ENCODE measurements around the gene TNFRSF1B.

TNFRSF1B gene

GRCh38 chr1:12189328-12189682 lies 22.5 kb downstream of the TNFRSF1B start:
- no peak for DNase-seq (ENCODE audit: low read depth, low spot score)

GRCh38 chr1:12191242-12192032 lies 24.6 kb downstream of the TNFRSF1B start:
- DNase-seq (ENCODE audit: low read depth, low spot score): no peak

GRCh38 chr1:12194666-12195216 lies 27.9 kb downstream of the TNFRSF1B start:
- DNase-seq (ENCODE audit: low read depth, low spot score): no peak

GRCh38 chr1:12195416-12195815 lies 28.6 kb downstream of the TNFRSF1B start:
- DNase-seq (ENCODE audit: low read depth, low spot score): no peak

GRCh38 chr1:12196641-12197482 lies 30.1 kb downstream of the TNFRSF1B start:
- no peak for DNase-seq (ENCODE audit: low read depth, low spot score)

GRCh38 chr1:12197483-12197880 lies 30.7 kb downstream of the TNFRSF1B start:
- no peak for DNase-seq (ENCODE audit: low read depth, low spot score)

- DNase-seq (ENCODE audit: low read depth, low spot score): no peak
Observed at GRCh38 chr1:12200208-12200607, 33.4 kb downstream of the TNFRSF1B start.

GRCh38 chr1:12201352-12202189 lies 34.8 kb downstream of the TNFRSF1B start:
- DNase-seq (ENCODE audit: low read depth, low spot score): no peak

- no peak for DNase-seq (ENCODE audit: low read depth, low spot score)
Observed at GRCh38 chr1:12202190-12202497, 35.4 kb downstream of the TNFRSF1B start.

GRCh38 chr1:12202577-12202976 lies 35.8 kb downstream of the TNFRSF1B start:
- no peak for DNase-seq (ENCODE audit: low read depth, low spot score)

- DNase-seq (ENCODE audit: low read depth, low spot score): no peak
Observed at GRCh38 chr1:12203216-12204007, 36.6 kb downstream of the TNFRSF1B start.

- peak; percentile 17 for DNase-seq (ENCODE audit: low read depth, low spot score)
Observed at GRCh38 chr1:12204140-12204539, 37.3 kb downstream of the TNFRSF1B start.

- no peak for DNase-seq (ENCODE audit: low read depth, low spot score)
Observed at GRCh38 chr1:12204754-12205658, 38.2 kb downstream of the TNFRSF1B start.

- no peak for DNase-seq (ENCODE audit: low read depth, low spot score)
Observed at GRCh38 chr1:12206238-12206637, 39.4 kb downstream of the TNFRSF1B start.

GRCh38 chr1:12206792-12207424 lies 40.1 kb downstream of the TNFRSF1B start:
- DNase-seq (ENCODE audit: low read depth, low spot score): no peak

- DNase-seq (ENCODE audit: low read depth, low spot score): no peak
Observed at GRCh38 chr1:12208271-12208670, 41.5 kb downstream of the TNFRSF1B start.

- peak; percentile 68 for DNase-seq (ENCODE audit: low read depth, low spot score)
Observed at GRCh38 chr1:12208764-12209494, 42.1 kb downstream of the TNFRSF1B start.

- no peak for DNase-seq (ENCODE audit: low read depth, low spot score)
Observed at GRCh38 chr1:12209495-12209832, 42.7 kb downstream of the TNFRSF1B start.

Data from activated naive CD8-positive, alpha-beta T cell treated with anti-CD3 and anti-CD28 coated beads, Interleukin-2, amount 50 U/mL, for 16 hours (primary cell).